Sigmoid colon (tissue), 7 donors: ENCODE measurements around the gene B3GALT2. TPM values are rescaled to one million over a fixed set of nuclear protein-coding genes. Genes with fewer than 3 reads are reported as not detected.
A peak's percentile ranks its signal among the peaks of the same experiment; 100 is the strongest.

ENCODE experiments used
- DNase-seq: peaks from one replicate; pipeline ENCODE4 v3.0.0-alpha.2; 2019
- H3K27ac ChIP-seq, 4 donors: fragments of 200-600 bp; sonication (generic); one replicate each; pipeline ENCODE4 v1.5.1; 2016 to 2019; ENCODE audit warnings: mild to moderate bottlenecking in 1 of 4
- H3K27me3 ChIP-seq, 3 donors: fragments of 200-600 bp; sonication (generic); one replicate each; pipeline ENCODE4 v1.5.1; 2019; ENCODE audit warnings: mild to moderate bottlenecking in 1 of 3
- H3K36me3 ChIP-seq, 4 donors: fragments of 200-600 bp; sonication (generic); one replicate each; pipeline ENCODE4 v1.5.1; 2016 to 2019
- H3K4me1 ChIP-seq, 4 donors: fragments of 200-600 bp; sonication (generic); one replicate each; pipeline ENCODE4 v1.5.1; 2017 to 2019
- H3K4me3 ChIP-seq, 4 donors: fragments of 200-600 bp; sonication (generic); one replicate each; pipeline ENCODE4 v1.5.1; 2017 to 2019; ENCODE audit warnings: mild to moderate bottlenecking in 2 of 4, moderate library complexity in 1 of 4
- H3K9me3 ChIP-seq, 4 donors: fragments of 200-600 bp in 3 of 4; sonication (generic) in 3 of 4; one replicate each; pipeline versions ENCODE4 v1.5.1 to v1.6.1; 2013 to 2019
- EP300 ChIP-seq, 4 donors: sonication (generic); formaldehyde crosslinking; IDR thresholded peaks; one replicate each; pipeline ENCODE4 v1.6.1; 2017; ENCODE audit warnings: antibody characterized with exemption in 4 of 4
- POLR2A ChIP-seq, 2 donors: fragments of 450-650 bp; IDR thresholded peaks; one replicate each; pipeline ENCODE4 v1.6.1; 2016; ENCODE audit warnings: antibody characterized with exemption in 2 of 2, mild to moderate bottlenecking in 2 of 2, moderate library complexity in 2 of 2
- POLR2AphosphoS5 ChIP-seq, 4 donors: sonication (generic); formaldehyde crosslinking; IDR thresholded peaks; one replicate each; pipeline ENCODE4 v1.6.1; 2017; ENCODE audit warnings: antibody characterized with exemption in 4 of 4
- WGBS, 2 donors: extraction: QIAGEN DNeasy Blood & Tissue Kit; methylation state at CpG; one replicate each; pipeline ENCODE4 v1.1.7; 2013; 5-methylcytosine and 5-hydroxymethylcytosine counted together
- intact Hi-C: fragments of 100-400 bp; cut with DNase I; formaldehyde crosslinking; loops from one replicate; pipeline ENCODE4 v1.15.1; 2023
- polyA plus RNA-seq, 3 donors: library from polyadenylated mRNA; stranded (reverse); fragments of 200-250 nt; gene quantifications; one replicate each; pipeline ENCODE4 v1.2.3, GENCODE V29; 2013
- total RNA-seq, 4 donors: library from RNA; depleted of rRNA; stranded (reverse); fragments of >200 nt; gene quantifications; one replicate each; pipeline ENCODE4 v1.1.0, GENCODE V29; 2016
- TF ChIP-seq, protein P1 (sequence below), 4 experiments: fragments of 450-650 bp in 3 of 4; fragments of 200-600 bp in 1 of 4; IDR thresholded peaks; one replicate each; pipeline ENCODE4 v1.5.1; 2016 to 2019; ENCODE audit warnings: antibody characterized with exemption in 4 of 4, mild to moderate bottlenecking in 3 of 4, moderate library complexity in 2 of 4
- donor health status: healthy with polysubstance abuse.
- donor health status: Bipolar disorder and iron deficiency.
- donor health status: healthy.

The B3GALT2 gene
- total and polyA plus RNA-seq, 7 donors, result under 0.01 to 11.1 (median 0.83) TPM

- H3K27ac ChIP-seq, result peak overlapping the region in 3 of 4 donors; percentile 70 to 73 (median 73)
- H3K4me1 ChIP-seq, result peaks cover 0 to 95% (median 55%) of the 10 kb centered on the region in 4 donors
- H3K9me3 ChIP-seq, result no peaks in the 10 kb centered on the region
- H3K4me3 ChIP-seq, result peak overlapping the region; percentile 18 to 45 (median 38)
- intact Hi-C loops, result loop anchor here (5.0 to 10.0 kb wide), 4 partner anchors 158 to 1110 kb away; no protein-coding TSS in a partner anchor
- no peaks in the 10 kb centered on the region for H3K36me3 ChIP-seq
- TF ChIP-seq, protein P1, sequence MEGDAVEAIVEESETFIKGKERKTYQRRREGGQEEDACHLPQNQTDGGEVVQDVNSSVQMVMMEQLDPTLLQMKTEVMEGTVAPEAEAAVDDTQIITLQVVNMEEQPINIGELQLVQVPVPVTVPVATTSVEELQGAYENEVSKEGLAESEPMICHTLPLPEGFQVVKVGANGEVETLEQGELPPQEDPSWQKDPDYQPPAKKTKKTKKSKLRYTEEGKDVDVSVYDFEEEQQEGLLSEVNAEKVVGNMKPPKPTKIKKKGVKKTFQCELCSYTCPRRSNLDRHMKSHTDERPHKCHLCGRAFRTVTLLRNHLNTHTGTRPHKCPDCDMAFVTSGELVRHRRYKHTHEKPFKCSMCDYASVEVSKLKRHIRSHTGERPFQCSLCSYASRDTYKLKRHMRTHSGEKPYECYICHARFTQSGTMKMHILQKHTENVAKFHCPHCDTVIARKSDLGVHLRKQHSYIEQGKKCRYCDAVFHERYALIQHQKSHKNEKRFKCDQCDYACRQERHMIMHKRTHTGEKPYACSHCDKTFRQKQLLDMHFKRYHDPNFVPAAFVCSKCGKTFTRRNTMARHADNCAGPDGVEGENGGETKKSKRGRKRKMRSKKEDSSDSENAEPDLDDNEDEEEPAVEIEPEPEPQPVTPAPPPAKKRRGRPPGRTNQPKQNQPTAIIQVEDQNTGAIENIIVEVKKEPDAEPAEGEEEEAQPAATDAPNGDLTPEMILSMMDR (IDR thresholded peaks at IDR 0.05), result no peak
- TF ChIP-seq POLR2AphosphoS5 (IDR thresholded peaks at IDR 0.05) (no peak), EP300 (IDR thresholded peaks at IDR 0.05) (no peak), POLR2A (IDR thresholded peaks at IDR 0.05) (no peak)
- no peaks in the 10 kb centered on the region for H3K27me3 ChIP-seq
- 72 to 83% methylated on average over 1 of the region's 1 CpG for WGBS, 2 donors
- DNase-seq, result no peak
Observed at GRCh38 chr1:193184776-193185175, 1.6 kb downstream of the B3GALT2 start.

DNA sequence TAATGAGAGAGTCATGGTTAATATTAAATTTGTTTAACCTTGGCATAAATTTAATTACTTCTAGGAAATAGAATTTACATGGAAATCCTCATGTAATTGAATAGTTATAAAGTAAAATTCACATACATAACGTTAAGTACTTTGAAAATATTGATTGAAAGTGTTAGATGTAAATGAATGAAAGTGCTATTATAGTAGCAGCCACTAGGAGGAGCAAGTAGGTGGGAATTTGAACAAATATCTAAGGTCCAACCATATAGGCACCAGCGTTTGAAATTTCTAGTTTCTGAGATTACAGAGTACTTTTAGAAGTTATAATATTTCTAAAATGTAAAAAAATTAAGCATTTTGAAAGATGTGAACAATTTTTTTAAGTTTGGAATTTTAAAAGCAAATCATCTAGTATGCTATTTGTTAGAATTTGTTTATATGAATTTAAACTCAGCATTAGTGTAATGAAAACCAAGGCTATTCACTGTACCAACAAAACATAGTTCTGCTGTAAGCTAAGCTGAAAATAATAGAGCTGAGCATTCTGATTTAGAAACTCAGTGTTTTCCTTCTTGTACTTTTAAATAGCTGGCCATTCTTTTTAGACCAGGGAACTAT is 3.3 kb downstream of the B3GALT2 start:
- WGBS, 2 donors, result 1% methylated on average over 2 of the region's 2 CpGs
- DNase-seq, result no peak
- peak overlapping the region in 2 of 4 donors; percentile 48 to 73 for H3K27ac ChIP-seq
- H3K4me3 ChIP-seq, result peak overlapping the region in 3 of 4 donors; percentile 31 to 45 (median 44)
- H3K36me3 ChIP-seq, result no peaks in the 10 kb centered on the region
- H3K9me3 ChIP-seq, result no peaks in the 10 kb centered on the region
- peaks cover 0 to 93% (median 48%) of the 10 kb centered on the region in 4 donors for H3K4me1 ChIP-seq
- intact Hi-C loops, result loop anchor here (10.0 kb wide), 3 partner anchors 602 to 1112 kb away; no protein-coding TSS in a partner anchor
- TF ChIP-seq POLR2AphosphoS5 (IDR thresholded peaks at IDR 0.05) (no peak), EP300 (IDR thresholded peaks at IDR 0.05) (no peak), POLR2A (IDR thresholded peaks at IDR 0.05) (no peak)
- TF ChIP-seq, protein P1 (IDR thresholded peaks at IDR 0.05), result peak in 3 of 4 experiments; percentile 59 to 73 (median 61)
- no peaks in the 10 kb centered on the region for H3K27me3 ChIP-seq

DNA sequence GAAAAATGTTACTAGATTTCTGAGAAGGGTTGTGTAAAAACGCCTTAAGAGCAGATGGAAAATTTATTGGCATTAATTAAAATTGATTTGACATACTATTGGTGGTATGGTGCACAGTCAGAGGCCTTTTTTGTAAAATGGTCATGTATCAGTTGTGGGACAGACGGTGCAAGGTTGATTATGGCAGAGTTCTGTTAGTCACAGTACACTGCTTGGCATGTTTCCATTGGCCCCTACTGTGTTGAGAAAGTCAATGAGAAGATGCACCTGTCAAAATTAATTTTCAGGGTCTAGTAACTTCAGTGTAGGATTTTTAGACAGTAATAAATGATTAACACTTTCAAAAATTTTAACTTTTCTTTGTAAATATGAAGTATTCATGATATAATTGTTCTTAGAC is 4.4 kb downstream of the B3GALT2 start:
- H3K36me3 ChIP-seq, result no peaks in the 10 kb centered on the region
- TF ChIP-seq POLR2AphosphoS5 (IDR thresholded peaks at IDR 0.05) (no peak), EP300 (IDR thresholded peaks at IDR 0.05) (no peak), POLR2A (IDR thresholded peaks at IDR 0.05) (no peak)
- TF ChIP-seq, protein P1 (IDR thresholded peaks at IDR 0.05), result no peak
- no peak overlapping the region for H3K4me3 ChIP-seq
- peak; percentile 60 for DNase-seq
- peaks cover 0 to 82% (median 36%) of the 10 kb centered on the region in 4 donors for H3K4me1 ChIP-seq
- 66% methylated on average over 2 of the region's 2 CpGs for WGBS, 2 donors
- intact Hi-C loops, result loop anchor here (10.0 kb wide), 3 partner anchors 603 to 1113 kb away; no protein-coding TSS in a partner anchor
- peak overlapping the region in 2 of 4 donors; percentile 48 to 53 for H3K27ac ChIP-seq
- no peaks in the 10 kb centered on the region for H3K9me3 ChIP-seq
- no peaks in the 10 kb centered on the region for H3K27me3 ChIP-seq

- 54 to 68% methylated on average over 1 of the region's 1 CpG for WGBS, 2 donors
- Histone ChIP-seq H3K4me1 (peaks cover 0 to 77% (median 33%) of the 10 kb centered on the region in 4 donors), H3K27ac (peak overlapping the region; percentile 19 to 53 (median 36)), H3K36me3 (no peaks in the 10 kb centered on the region), H3K27me3 (no peaks in the 10 kb centered on the region), H3K9me3 (no peaks in the 10 kb centered on the region), H3K4me3 (no peak overlapping the region)
- no peak for DNase-seq
- intact Hi-C loops, result loop anchor here (10.0 kb wide), 3 partner anchors 603 to 1113 kb away; no protein-coding TSS in a partner anchor
- TF ChIP-seq POLR2A (IDR thresholded peaks at IDR 0.05), result no peak
- TF ChIP-seq, protein P1 (IDR thresholded peaks at IDR 0.05), result no peak
- no peak for TF ChIP-seq EP300 (IDR thresholded peaks at IDR 0.05)
- TF ChIP-seq POLR2AphosphoS5 (IDR thresholded peaks at IDR 0.05), result no peak
Observed at GRCh38 chr1:193181536-193181935, 4.9 kb downstream of the B3GALT2 start.
